ENCODE results near the gene ST3GAL3. TPM values are rescaled to one million over a fixed set of nuclear protein-coding genes. Genes with fewer than 3 reads are reported as not detected.

Gene ST3GAL3
- total RNA-seq, 1 experiment from 2014 or later = 26.0 TPM

GRCh38 chr1:43831851-43832250, 124.5 kb downstream of the ST3GAL3 start:
- ATAC-seq = no peak
- H3K27ac ChIP-seq (ENCODE audit: low read length) = peak overlapping the region; percentile 36
- ChIA-PET CTCF (no interaction called here), POLR2A (no interaction called here)
- 0 out of 2 replicates have a peak, but pooled peaks cover under 1% of the 10 kb centered on the region for H3K36me3 ChIP-seq (ENCODE audit: control insufficient read depth, insufficient read depth, low read length)
- no peak overlapping the region for H3K4me3 ChIP-seq (ENCODE audit: low read depth in 2 of 2, low read length in 2 of 2)
- intact Hi-C loops (cut with micrococcal nuclease; ENCODE audit: unreplicated experiment) (no loop called here), in situ Hi-C loops (cut with HindIII; ENCODE audit: low pct_unique_long_range_greater_than_20kb, low sequenced_read_pairs) (no loop called here)
- BruUV-seq (replicated peaks) = no TSS peak
- peaks cover 28% of the 10 kb centered on the region for H3K4me1 ChIP-seq (ENCODE audit: control insufficient read depth, insufficient read depth, low read length)
- TF ChIP-seq TCF7L2 (IDR thresholded peaks at IDR 0.05; ENCODE audit: low read depth, low read length) (no peak), CTCF (IDR thresholded peaks at IDR 0.05) (no peak), POLR2AphosphoS5 (IDR thresholded peaks at IDR 0.05; ENCODE audit: low read depth, low read length) (no peak), SIN3A (IDR thresholded peaks at IDR 0.05; ENCODE audit: borderline replicate concordance, insufficient read depth, low read depth, low read length) (no peak), REST (IDR thresholded peaks at IDR 0.05; ENCODE audit: insufficient read depth in 1 of 2, low read depth in 2 of 2, low read length in 1 of 2) (no peak)
- no peaks in the 10 kb centered on the region for H3K27me3 ChIP-seq (ENCODE audit: control insufficient read depth, insufficient read depth, low read length)
- no peaks in the 10 kb centered on the region for H3K9me3 ChIP-seq (ENCODE audit: control insufficient read depth, insufficient read depth, low read depth, low read length)
- no peak for DNase-seq (ENCODE audit: low read depth, low spot score)

GRCh38 chr1:43832255-43832654, 124.9 kb downstream of the ST3GAL3 start:
- peaks cover 28% of the 10 kb centered on the region for H3K4me1 ChIP-seq (ENCODE audit: control insufficient read depth, insufficient read depth, low read length)
- H3K27ac ChIP-seq (ENCODE audit: low read length) = peak overlapping the region; percentile 36
- ChIA-PET POLR2A (no interaction called here), CTCF (no interaction called here)
- H3K36me3 ChIP-seq (ENCODE audit: control insufficient read depth, insufficient read depth, low read length) = no peaks in the 10 kb centered on the region
- BruUV-seq (replicated peaks) = no TSS peak
- no peak for TF ChIP-seq POLR2AphosphoS5 (IDR thresholded peaks at IDR 0.05; ENCODE audit: low read depth, low read length)
- TF ChIP-seq TCF7L2 (IDR thresholded peaks at IDR 0.05; ENCODE audit: low read depth, low read length) = no peak
- no peak for TF ChIP-seq CTCF (IDR thresholded peaks at IDR 0.05)
- TF ChIP-seq REST (IDR thresholded peaks at IDR 0.05; ENCODE audit: insufficient read depth in 1 of 2, low read depth in 2 of 2, low read length in 1 of 2) = no peak
- no peak for TF ChIP-seq SIN3A (IDR thresholded peaks at IDR 0.05; ENCODE audit: borderline replicate concordance, insufficient read depth, low read depth, low read length)
- ATAC-seq (no peak), DNase-seq (ENCODE audit: low read depth, low spot score) (no peak)
- no peaks in the 10 kb centered on the region for H3K9me3 ChIP-seq (ENCODE audit: control insufficient read depth, insufficient read depth, low read depth, low read length)
- H3K4me3 ChIP-seq (ENCODE audit: low read depth in 2 of 2, low read length in 2 of 2) = no peak overlapping the region
- intact Hi-C loops (cut with micrococcal nuclease; ENCODE audit: unreplicated experiment) (no loop called here), in situ Hi-C loops (cut with HindIII; ENCODE audit: low pct_unique_long_range_greater_than_20kb, low sequenced_read_pairs) (no loop called here)
- no peaks in the 10 kb centered on the region for H3K27me3 ChIP-seq (ENCODE audit: control insufficient read depth, insufficient read depth, low read length)
